ENCODE data around the gene PLET1.

- no peak for TF ChIP-seq POLR2A (IDR thresholded peaks at IDR 0.05; ENCODE audit: low read length)
- no peak for TF ChIP-seq GATA1 (IDR thresholded peaks at IDR 0.05; ENCODE audit: low read depth, low read length)
Observed at GRCh38 chr11:112288021-112288420, 27.4 kb upstream of the PLET1 start.
